Measurements from ENCODE around the gene COQ2. TPM values are rescaled to one million over a fixed set of nuclear protein-coding genes. Genes with fewer than 3 reads are reported as not detected.
"Not testable (repeated sequence)": the region's sequence is repeated elsewhere in the genome, so short reads cannot be mapped to it uniquely, and the experiment has no call there.

The COQ2 gene
- total RNA-seq, 1 donor from 2014 or later = 11.0 TPM

- not testable (repeated sequence) for H3K9me3 ChIP-seq (ENCODE audit: control insufficient read depth in 3 of 3, low read length in 3 of 3); H3K9ac ChIP-seq (ENCODE audit: low read depth in 1 of 3, low read length in 3 of 3); H3K4me1 ChIP-seq (ENCODE audit: control insufficient read depth in 3 of 3, insufficient read depth in 3 of 3, low read length in 3 of 3); H3K4me3 ChIP-seq (ENCODE audit: low read length in 3 of 3); H3K27me3 ChIP-seq (ENCODE audit: control insufficient read depth in 3 of 3, insufficient read depth in 3 of 3, low read length in 3 of 3); H3K36me3 ChIP-seq (ENCODE audit: control insufficient read depth in 3 of 3, insufficient read depth in 3 of 3, low read length in 3 of 3); H3K27ac ChIP-seq (ENCODE audit: low read depth, low read length)
Observed at GRCh38 chr4:83235645-83236133, 48.9 kb downstream of the COQ2 start.

DNA sequence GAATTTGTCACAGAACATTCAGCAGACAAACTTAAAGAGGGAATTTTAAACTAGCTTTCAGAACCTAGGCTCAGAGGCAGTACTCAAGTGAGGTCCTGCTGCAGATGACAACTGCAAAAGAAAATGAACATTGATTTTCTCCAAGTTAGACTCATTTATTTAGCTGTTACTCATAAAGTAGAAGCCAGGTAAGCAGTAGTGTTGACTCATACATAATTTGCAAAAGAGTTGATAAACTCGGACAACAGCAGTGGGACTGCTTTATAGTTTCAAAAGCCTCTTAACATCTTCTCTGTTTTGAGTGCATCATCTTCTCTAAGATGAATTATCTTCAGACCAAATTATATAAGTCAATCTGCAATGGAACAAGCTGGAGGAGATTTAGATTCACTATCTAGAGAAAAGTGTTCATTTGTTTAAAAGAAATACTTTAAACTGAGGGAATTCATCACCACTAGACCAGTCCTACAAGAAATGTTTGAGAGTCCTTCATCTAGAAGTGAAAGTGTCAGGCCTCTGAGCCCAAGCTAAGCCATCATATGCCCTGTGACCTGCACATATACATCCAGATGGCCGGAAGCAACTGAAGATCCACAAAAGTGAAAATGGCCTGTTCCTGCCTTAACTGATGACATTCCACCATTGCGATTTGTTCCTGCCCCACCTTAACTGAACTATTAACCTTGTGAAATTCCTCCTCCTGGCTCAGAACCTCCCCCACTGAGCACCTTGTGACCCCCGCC is 49.5 kb downstream of the COQ2 start:
- Histone ChIP-seq H3K27me3 (ENCODE audit: control insufficient read depth in 3 of 3, insufficient read depth in 3 of 3, low read length in 3 of 3) (no peaks in the 10 kb centered on the region), H3K4me3 (ENCODE audit: low read length in 3 of 3) (no peak overlapping the region), H3K27ac (ENCODE audit: low read depth, low read length) (no peak overlapping the region), H3K9ac (ENCODE audit: low read depth in 1 of 3, low read length in 3 of 3) (no peak overlapping the region), H3K4me1 (ENCODE audit: control insufficient read depth in 3 of 3, insufficient read depth in 3 of 3, low read length in 3 of 3) (no peaks in the 10 kb centered on the region), H3K36me3 (ENCODE audit: control insufficient read depth in 3 of 3, insufficient read depth in 3 of 3, low read length in 3 of 3) (peaks cover 0 to 2% (median 0%) of the 10 kb centered on the region in 3 donors), H3K9me3 (ENCODE audit: control insufficient read depth in 3 of 3, low read length in 3 of 3) (no peaks in the 10 kb centered on the region)

GRCh38 chr4:83234387-83234786 is 50.2 kb downstream of the COQ2 start:
- not testable (repeated sequence) for H3K9ac ChIP-seq (ENCODE audit: low read depth in 1 of 3, low read length in 3 of 3); H3K27me3 ChIP-seq (ENCODE audit: control insufficient read depth in 3 of 3, insufficient read depth in 3 of 3, low read length in 3 of 3); H3K36me3 ChIP-seq (ENCODE audit: control insufficient read depth in 3 of 3, insufficient read depth in 3 of 3, low read length in 3 of 3); H3K27ac ChIP-seq (ENCODE audit: low read depth, low read length); H3K4me1 ChIP-seq (ENCODE audit: control insufficient read depth in 3 of 3, insufficient read depth in 3 of 3, low read length in 3 of 3); H3K9me3 ChIP-seq (ENCODE audit: control insufficient read depth in 3 of 3, low read length in 3 of 3); H3K4me3 ChIP-seq (ENCODE audit: low read length in 3 of 3)

- no peaks in the 10 kb centered on the region for H3K9me3 ChIP-seq (ENCODE audit: control insufficient read depth in 3 of 3, low read length in 3 of 3)
- no peak overlapping the region for H3K4me3 ChIP-seq (ENCODE audit: low read length in 3 of 3)
- H3K36me3 ChIP-seq (ENCODE audit: control insufficient read depth in 3 of 3, insufficient read depth in 3 of 3, low read length in 3 of 3) = no peaks in the 10 kb centered on the region
- H3K27me3 ChIP-seq (ENCODE audit: control insufficient read depth in 3 of 3, insufficient read depth in 3 of 3, low read length in 3 of 3) = no peaks in the 10 kb centered on the region
- H3K9ac ChIP-seq (ENCODE audit: low read depth in 1 of 3, low read length in 3 of 3) = no peak overlapping the region
- H3K4me1 ChIP-seq (ENCODE audit: control insufficient read depth in 3 of 3, insufficient read depth in 3 of 3, low read length in 3 of 3) = no peaks in the 10 kb centered on the region
- no peak overlapping the region for H3K27ac ChIP-seq (ENCODE audit: low read depth, low read length)
Observed at GRCh38 chr4:83232082-83232481, 52.5 kb downstream of the COQ2 start.

DNA sequence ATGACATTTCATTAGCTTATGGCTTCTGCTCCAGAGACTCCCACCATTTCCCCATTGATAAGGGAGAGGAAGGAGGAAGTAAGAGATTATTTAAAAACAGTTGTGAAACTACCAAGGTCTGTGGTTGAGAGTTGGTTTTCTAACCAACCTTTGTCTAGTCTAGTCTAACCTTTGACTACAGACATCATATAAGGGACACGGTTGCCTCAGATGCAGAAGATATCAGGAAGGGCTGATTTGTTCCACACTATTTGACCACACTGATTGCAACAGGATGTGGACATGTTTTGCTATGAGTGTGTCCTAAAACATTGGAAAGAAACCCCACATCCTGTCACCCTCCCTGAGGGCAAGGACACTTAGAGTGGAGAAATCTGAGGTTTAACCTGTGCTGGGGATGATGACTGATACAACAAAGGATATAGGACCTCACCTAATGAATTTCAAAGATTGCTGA is 53.0 kb downstream of the COQ2 start:
- Histone ChIP-seq H3K27ac (ENCODE audit: low read depth, low read length) (no peak overlapping the region), H3K36me3 (ENCODE audit: control insufficient read depth in 3 of 3, insufficient read depth in 3 of 3, low read length in 3 of 3) (no peaks in the 10 kb centered on the region), H3K9me3 (ENCODE audit: control insufficient read depth in 3 of 3, low read length in 3 of 3) (no peaks in the 10 kb centered on the region), H3K9ac (ENCODE audit: low read depth in 1 of 3, low read length in 3 of 3) (no peak overlapping the region), H3K4me3 (ENCODE audit: low read length in 3 of 3) (no peak overlapping the region), H3K4me1 (ENCODE audit: control insufficient read depth in 3 of 3, insufficient read depth in 3 of 3, low read length in 3 of 3) (no peaks in the 10 kb centered on the region), H3K27me3 (ENCODE audit: control insufficient read depth in 3 of 3, insufficient read depth in 3 of 3, low read length in 3 of 3) (no peaks in the 10 kb centered on the region)

GRCh38 chr4:83230928-83231327 is 53.7 kb downstream of the COQ2 start:
- no peaks in the 10 kb centered on the region for H3K4me1 ChIP-seq (ENCODE audit: control insufficient read depth in 3 of 3, insufficient read depth in 3 of 3, low read length in 3 of 3)
- H3K9me3 ChIP-seq (ENCODE audit: control insufficient read depth in 3 of 3, low read length in 3 of 3) = no peaks in the 10 kb centered on the region
- no peak overlapping the region for H3K27ac ChIP-seq (ENCODE audit: low read depth, low read length)
- H3K9ac ChIP-seq (ENCODE audit: low read depth in 1 of 3, low read length in 3 of 3) = no peak overlapping the region
- no peaks in the 10 kb centered on the region for H3K36me3 ChIP-seq (ENCODE audit: control insufficient read depth in 3 of 3, insufficient read depth in 3 of 3, low read length in 3 of 3)
- no peak overlapping the region for H3K4me3 ChIP-seq (ENCODE audit: low read length in 3 of 3)
- no peaks in the 10 kb centered on the region for H3K27me3 ChIP-seq (ENCODE audit: control insufficient read depth in 3 of 3, insufficient read depth in 3 of 3, low read length in 3 of 3)

- H3K4me3 ChIP-seq (ENCODE audit: low read length in 3 of 3) = no peak overlapping the region
- H3K4me1 ChIP-seq (ENCODE audit: control insufficient read depth in 3 of 3, insufficient read depth in 3 of 3, low read length in 3 of 3) = no peaks in the 10 kb centered on the region
- H3K9me3 ChIP-seq (ENCODE audit: control insufficient read depth in 3 of 3, low read length in 3 of 3) = no peaks in the 10 kb centered on the region
- H3K27ac ChIP-seq (ENCODE audit: low read depth, low read length) = no peak overlapping the region
- no peak overlapping the region for H3K9ac ChIP-seq (ENCODE audit: low read depth in 1 of 3, low read length in 3 of 3)
- no peaks in the 10 kb centered on the region for H3K36me3 ChIP-seq (ENCODE audit: control insufficient read depth in 3 of 3, insufficient read depth in 3 of 3, low read length in 3 of 3)
- no peaks in the 10 kb centered on the region for H3K27me3 ChIP-seq (ENCODE audit: control insufficient read depth in 3 of 3, insufficient read depth in 3 of 3, low read length in 3 of 3)
Observed at GRCh38 chr4:83229791-83230190, 54.8 kb downstream of the COQ2 start.

GRCh38 chr4:83228231-83228630 is 56.4 kb downstream of the COQ2 start:
- Histone ChIP-seq H3K9ac (ENCODE audit: low read depth in 1 of 3, low read length in 3 of 3) (no peak overlapping the region), H3K4me3 (ENCODE audit: low read length in 3 of 3) (no peak overlapping the region), H3K9me3 (ENCODE audit: control insufficient read depth in 3 of 3, low read length in 3 of 3) (no peaks in the 10 kb centered on the region), H3K27ac (ENCODE audit: low read depth, low read length) (no peak overlapping the region), H3K27me3 (ENCODE audit: control insufficient read depth in 3 of 3, insufficient read depth in 3 of 3, low read length in 3 of 3) (no peaks in the 10 kb centered on the region), H3K4me1 (ENCODE audit: control insufficient read depth in 3 of 3, insufficient read depth in 3 of 3, low read length in 3 of 3) (no peaks in the 10 kb centered on the region), H3K36me3 (ENCODE audit: control insufficient read depth in 3 of 3, insufficient read depth in 3 of 3, low read length in 3 of 3) (no peaks in the 10 kb centered on the region)

DNA sequence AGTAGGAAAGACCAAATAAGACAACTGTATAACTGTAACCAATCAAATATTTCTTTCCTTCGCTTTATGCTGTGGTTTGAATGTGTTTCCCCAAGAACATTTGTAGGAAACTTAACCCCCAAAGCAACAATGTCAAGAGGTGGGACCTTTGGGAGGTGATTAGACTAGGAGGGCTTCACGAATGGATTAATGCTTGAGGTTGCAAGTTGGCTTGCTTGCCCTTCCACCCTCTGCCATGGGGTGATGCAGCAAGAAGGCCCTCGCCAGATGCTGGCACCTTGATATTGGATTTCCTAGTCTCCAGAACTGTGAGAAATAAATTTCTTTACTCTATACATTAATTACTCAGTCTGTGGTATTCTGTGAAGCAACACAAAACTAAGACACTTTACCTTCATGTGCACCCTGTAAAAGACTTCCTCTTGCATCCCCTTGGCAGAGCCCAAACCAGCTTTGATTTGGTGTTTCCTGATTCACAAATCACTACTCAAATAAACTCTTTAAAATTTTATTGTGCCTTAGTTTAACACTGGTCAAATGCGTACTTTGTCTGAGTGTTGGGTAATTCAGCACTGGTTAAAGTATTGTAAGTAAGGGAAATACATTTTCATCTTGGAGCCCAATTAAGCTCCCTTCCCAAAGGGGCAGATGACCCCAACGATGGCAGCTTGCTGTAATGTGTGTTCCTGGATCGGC is 59.9 kb downstream of the COQ2 start:
- no peaks in the 10 kb centered on the region for H3K36me3 ChIP-seq (ENCODE audit: control insufficient read depth in 3 of 3, insufficient read depth in 3 of 3, low read length in 3 of 3)
- no peak overlapping the region for H3K27ac ChIP-seq (ENCODE audit: low read depth, low read length)

DNA sequence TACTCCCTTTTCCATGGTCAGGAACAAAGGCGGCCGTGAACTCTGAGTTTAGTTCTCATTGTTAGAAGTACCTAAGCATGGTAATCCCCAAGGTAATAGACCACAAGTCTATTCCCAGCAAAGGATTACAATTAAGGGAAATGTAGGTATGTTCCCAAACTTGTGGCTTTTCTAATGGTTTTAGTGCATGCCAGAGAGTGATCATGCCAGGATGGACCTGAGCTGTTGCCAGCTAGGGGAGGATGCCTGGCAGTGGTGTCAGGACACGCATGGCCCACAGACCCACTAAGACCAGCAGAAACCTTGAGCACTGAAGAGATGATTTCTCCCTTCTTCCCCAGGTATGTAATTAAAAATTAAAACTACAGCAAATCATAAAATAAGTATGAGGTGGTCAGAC is 60.8 kb downstream of the COQ2 start:
- H3K4me3 ChIP-seq (ENCODE audit: low read length in 3 of 3) = no peak overlapping the region
- peaks cover 0 to 5% (median 0%) of the 10 kb centered on the region in 3 donors for H3K4me1 ChIP-seq (ENCODE audit: control insufficient read depth in 3 of 3, insufficient read depth in 3 of 3, low read length in 3 of 3)
- no peak overlapping the region for H3K27ac ChIP-seq (ENCODE audit: low read depth, low read length)
- H3K36me3 ChIP-seq (ENCODE audit: control insufficient read depth in 3 of 3, insufficient read depth in 3 of 3, low read length in 3 of 3) = no peaks in the 10 kb centered on the region
- no peak overlapping the region for H3K9ac ChIP-seq (ENCODE audit: low read depth in 1 of 3, low read length in 3 of 3)
- no peaks in the 10 kb centered on the region for H3K27me3 ChIP-seq (ENCODE audit: control insufficient read depth in 3 of 3, insufficient read depth in 3 of 3, low read length in 3 of 3)
- no peaks in the 10 kb centered on the region for H3K9me3 ChIP-seq (ENCODE audit: control insufficient read depth in 3 of 3, low read length in 3 of 3)

More for the DNA sequence above, 59.9 kb downstream of the COQ2 start:
- Histone ChIP-seq H3K27me3 (ENCODE audit: control insufficient read depth in 3 of 3, insufficient read depth in 3 of 3, low read length in 3 of 3) (no peaks in the 10 kb centered on the region), H3K4me1 (ENCODE audit: control insufficient read depth in 3 of 3, insufficient read depth in 3 of 3, low read length in 3 of 3) (peaks cover 0 to 2% (median 0%) of the 10 kb centered on the region in 3 donors), H3K9ac (ENCODE audit: low read depth in 1 of 3, low read length in 3 of 3) (no peak overlapping the region), H3K4me3 (ENCODE audit: low read length in 3 of 3) (no peak overlapping the region), H3K9me3 (ENCODE audit: control insufficient read depth in 3 of 3, low read length in 3 of 3) (no peaks in the 10 kb centered on the region)

All from skeletal muscle tissue (tissue), 4 donors.